Measurements from ENCODE around the gene C11orf21.

Gene C11orf21

DNA sequence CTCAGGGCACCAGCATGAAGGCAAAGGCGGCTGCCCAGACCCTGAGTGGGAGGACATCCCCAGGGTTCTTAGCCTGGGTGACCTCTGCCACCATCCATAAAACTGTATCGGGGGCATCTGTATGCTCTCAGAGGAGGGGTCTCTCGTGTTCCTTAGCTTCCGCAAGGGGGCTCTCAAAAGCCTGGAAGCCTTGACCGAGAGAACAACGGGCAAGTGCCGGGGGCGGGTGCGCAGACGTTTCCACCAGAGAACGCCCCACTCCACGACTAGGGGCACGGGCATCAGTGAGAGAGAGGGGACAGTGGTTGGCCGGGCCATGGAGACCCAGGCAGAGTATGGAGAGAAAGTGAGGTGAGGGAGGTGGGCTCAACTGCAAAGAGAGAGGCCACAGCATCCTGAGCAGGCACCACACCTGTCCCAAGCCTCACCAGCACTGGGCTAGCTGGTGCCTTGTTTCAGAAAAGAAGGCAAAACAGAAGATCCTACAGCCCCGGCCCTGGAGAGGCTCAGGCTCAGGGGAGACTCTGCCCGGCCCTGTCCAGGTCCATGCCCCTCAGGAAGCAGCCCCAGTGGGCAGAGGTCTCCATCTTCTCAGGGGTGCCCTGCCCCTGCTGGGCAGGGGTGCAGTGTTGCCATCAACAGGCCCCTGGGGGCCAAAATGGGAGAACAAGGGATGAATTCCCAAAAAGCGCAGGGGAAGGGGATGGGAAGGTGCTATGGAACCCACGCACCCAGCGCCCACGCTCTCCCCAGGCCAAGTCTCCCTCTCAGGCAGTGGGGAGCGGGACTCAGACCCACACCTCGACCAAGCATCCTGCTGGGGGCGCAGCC, 6.0 kb upstream of the C11orf21 start:
- DNase-seq, result no peak

DNA sequence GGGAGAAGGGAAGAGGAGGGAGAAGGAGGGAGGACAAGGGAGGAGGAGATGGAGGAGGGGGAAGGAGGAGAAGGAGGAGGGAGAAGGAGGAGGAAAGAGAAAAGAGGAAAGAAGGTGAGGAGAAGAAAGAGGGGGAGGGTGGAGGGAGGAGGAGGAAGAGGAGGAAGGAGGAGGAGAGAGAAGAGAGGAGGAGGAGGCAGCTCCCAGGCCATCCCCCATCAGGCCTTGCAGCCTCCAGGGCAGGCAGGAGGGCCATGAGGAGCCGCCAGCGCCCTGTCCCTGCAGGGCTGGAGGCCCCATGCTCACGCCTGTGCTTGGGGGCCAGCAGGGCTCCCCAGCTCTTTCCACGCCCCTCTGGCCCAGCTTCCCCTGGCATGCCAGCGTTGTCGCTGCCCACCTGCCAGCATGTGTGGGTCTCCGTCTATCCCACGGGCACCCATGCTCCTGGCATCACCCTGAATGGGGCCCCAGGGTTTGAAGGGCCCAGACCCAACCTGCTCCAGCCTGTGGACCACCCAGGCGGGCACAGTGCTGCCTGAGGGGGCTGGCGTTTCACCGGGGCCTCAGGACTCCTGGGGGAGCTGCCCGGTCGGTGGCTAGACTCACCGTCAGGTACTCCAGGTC, 5.3 kb upstream of the C11orf21 start:
- DNase-seq, result no peak

GRCh38 chr11:2306452-2306823, 4.7 kb upstream of the C11orf21 start:
- DNase-seq, result no peak

GRCh38 chr11:2305788-2306451, 4.2 kb upstream of the C11orf21 start:
- DNase-seq, result peak in 1 of 2 donors; percentile 29

DNA sequence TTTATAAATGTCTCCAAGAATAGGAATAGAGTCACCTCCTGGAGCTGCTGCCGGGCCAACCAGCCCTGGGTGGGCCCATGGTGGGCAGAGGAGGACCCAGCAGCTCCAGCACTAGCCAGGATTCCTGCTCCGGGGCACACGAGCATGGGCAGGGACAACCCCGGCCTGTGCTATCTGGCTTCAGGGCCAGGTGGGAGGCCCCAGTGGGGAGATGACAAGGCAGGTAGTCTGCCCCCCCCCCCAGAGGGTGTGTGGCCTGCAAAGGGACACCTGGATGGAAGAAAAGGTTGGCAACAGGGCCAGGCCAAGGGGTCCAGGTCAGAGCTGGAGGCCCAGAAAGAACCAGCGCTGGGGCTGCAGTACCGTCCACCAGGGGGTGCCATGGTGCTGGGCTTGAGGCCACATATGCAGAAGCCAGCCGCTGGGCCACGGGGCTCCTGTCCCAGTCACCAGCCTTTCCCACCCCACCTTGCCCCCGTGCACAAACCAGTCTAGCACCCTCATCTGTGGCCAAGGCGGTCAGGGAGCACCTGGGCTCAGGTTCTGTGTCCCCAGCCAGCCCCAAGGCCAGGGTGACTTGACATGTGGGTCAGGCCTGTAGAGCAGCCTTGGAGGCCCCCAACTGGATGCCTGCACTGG, 3.5 kb upstream of the C11orf21 start:
- peak; percentile 79 to 82 for DNase-seq

DNA sequence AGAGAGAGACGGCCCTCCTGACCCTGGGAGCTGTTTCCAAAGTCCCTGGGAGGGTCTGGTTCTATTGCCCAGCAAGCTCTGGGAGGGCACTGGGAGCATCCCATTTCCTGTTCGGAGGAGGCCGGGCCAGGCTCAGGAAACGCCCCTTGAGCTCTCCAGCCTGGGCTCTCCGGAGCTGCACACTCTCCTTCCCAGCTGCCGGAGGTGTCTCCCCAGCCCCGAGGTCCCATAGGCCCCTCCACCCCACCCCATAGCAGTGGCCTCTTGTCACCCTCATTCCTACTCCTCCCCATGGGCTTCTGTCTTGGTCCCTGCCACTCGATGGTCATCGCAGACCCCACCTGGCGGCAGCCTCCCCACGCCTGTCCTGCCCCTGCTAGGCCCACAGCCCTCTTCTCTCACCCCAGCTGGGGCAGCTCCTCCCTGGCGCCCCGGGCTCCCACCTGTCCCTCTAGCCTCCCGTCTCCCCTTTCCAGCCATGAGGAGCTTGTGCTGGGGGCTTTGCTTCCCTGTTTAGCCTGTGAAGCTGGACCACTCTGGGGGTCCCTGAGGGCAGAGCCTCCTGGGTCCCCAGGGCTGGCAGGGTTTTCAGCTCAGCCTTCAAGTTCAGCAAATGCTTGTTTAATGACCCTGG, 2.9 kb upstream of the C11orf21 start:
- DNase-seq, result no peak

- no peak for DNase-seq
Measured at GRCh38 chr11:2303627-2304505, 2.1 kb upstream of the C11orf21 start.

- DNase-seq, result peak in 1 of 2 donors; percentile 16
Measured at GRCh38 chr11:2302896-2303626, 1.3 kb upstream of the C11orf21 start.

- DNase-seq, result peak in 1 of 2 donors; percentile 28
Measured at GRCh38 chr11:2302306-2302895, 683 bp upstream of the C11orf21 start.

DNA sequence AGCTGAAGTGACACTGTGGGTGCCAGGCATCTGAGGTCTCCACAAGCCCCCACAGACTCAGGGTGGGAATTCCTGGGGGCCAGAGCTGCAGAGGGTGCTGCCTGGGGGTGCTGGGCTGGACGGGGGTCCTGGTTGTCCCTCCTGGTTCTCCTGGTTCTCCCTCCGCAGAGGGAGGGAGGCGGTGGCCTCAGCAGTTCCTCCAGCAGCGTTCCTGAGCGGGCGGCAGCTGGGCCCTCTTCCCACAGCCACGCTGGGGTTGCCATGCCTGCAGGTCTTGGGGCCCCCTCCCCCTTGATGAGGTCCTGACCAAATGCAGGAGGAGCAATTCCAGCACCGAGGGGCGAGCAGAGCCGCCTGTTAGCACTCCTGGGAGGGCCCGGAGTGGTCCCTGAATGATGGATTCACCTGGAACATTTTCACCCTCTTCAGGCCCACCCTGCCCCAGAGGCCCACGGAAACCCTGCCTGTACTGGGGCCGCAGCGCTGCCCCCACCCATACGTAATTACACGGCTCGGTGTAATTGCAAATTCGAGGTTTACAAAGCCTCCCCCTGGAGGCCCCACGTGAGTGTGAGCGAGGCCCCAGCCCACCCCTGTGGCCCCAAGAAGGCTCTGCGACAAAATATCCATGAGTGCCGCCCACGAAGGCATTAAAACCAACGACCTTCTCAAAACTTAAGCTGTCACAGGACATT, 635 bp downstream of the C11orf21 start:
- peak in 1 of 2 donors; percentile 21 for DNase-seq

- peak; percentile 23 to 37 for DNase-seq
Measured at GRCh38 chr11:2300290-2300935, 1.3 kb downstream of the C11orf21 start.

GRCh38 chr11:2299773-2300172, 1.9 kb downstream of the C11orf21 start:
- no peak for DNase-seq

- peak in 1 of 2 donors; percentile 28 for DNase-seq
Measured at GRCh38 chr11:2298795-2299761, 2.6 kb downstream of the C11orf21 start.

DNA sequence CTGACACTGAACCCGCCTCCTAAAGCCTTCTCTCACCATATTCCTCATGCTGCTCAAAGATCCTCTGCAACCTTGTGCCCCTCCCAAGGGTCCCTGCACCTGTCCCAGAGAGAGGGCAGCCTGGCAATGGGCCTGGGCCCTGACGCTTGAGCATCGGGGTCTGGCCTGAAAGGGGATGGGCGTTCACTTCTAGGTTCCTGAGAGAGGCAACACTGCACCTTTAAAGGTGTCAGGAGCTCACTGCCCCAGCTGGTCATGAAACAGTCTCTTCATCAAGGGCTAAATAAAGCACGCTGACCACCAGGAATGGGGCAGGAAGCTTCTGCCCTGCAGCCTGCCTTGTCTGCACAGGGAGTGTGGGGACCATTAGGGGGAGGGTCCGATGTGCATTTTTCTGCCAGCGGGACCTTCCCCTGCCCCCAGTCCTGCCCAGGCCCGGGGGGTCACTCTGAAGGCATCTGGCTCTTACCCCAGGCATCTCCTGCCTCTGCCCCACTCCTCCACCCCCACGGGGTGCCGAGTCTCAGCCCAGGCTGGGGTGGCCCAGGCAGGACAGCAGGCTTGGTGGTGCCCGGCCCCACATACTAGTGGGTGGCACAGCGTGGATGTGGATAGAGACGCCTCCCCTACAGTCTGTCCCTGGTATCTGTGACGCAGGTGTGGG, 3.5 kb downstream of the C11orf21 start:
- DNase-seq, result no peak

GRCh38 chr11:2297623-2298030, 4.1 kb downstream of the C11orf21 start:
- no peak for DNase-seq

DNA sequence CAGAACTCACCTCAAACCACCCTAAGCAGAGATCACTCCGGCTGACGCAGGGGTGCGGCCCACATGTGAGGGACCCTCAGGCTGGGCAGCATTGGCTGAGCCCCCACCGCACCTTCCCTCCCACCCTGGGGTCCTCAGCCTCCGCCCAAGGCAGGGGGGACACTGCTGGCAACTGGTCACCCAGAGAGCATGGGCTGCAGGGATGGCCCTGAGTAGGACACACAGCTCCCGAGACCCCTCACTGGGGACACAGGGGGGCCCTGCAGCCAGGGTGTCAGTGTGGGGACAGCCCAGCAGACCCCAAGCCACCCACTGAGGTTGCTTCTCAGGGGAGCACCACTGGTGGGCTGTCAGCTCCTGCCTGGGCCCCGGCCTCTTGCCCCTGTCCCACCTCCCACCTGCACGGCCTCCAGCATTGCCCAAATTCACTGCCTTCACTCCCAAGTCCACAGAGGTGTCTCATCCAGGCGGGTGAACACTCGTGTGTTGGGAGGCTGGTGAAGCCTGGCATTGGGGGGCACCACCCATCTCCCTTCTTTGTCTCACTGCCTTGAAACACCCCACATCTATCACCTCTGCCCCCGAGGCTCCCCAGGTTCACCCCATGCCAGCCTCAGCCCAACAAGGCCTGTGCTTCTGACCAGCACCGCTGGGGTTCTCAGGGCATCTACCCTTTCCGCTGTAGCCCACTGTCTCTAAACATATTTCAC, 4.7 kb downstream of the C11orf21 start:
- DNase-seq, result no peak

Measured in CD4-positive, alpha-beta T cell treated with Interferon alpha-2 for 1 hour (primary cell).